ENCODE measurements around the gene MS4A3. TPM values are rescaled to one million over a fixed set of nuclear protein-coding genes. Genes with fewer than 3 reads are reported as not detected.
"Not testable (repeated sequence)": the region's sequence is repeated elsewhere in the genome, so short reads cannot be mapped to it uniquely, and the experiment has no call there.

The MS4A3 gene
- total RNA-seq, 1 donor from 2014 or later = not detected

DNA sequence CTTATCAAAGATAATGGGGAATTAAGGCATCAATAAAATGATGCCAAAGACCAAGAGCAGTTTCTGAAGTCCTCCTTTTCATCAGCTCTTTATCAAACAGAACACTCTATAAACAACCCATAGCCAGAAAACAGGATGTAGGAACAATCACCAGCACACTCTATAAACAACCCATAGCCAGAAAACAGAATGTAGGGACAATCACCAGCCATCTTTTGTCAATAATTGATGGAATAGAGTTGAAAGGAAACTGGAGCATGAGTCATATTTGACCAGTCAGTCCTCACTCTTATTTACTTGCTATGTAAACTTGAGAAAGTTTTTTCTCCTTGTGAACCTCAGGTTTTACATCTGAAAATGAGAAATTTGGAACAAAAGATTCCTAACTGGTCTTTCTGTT lies 42.0 kb downstream of the MS4A3 start:
- H3K9me3 Mint-ChIP-seq = no peaks in the 10 kb centered on the region
- TF ChIP-seq, protein P1, sequence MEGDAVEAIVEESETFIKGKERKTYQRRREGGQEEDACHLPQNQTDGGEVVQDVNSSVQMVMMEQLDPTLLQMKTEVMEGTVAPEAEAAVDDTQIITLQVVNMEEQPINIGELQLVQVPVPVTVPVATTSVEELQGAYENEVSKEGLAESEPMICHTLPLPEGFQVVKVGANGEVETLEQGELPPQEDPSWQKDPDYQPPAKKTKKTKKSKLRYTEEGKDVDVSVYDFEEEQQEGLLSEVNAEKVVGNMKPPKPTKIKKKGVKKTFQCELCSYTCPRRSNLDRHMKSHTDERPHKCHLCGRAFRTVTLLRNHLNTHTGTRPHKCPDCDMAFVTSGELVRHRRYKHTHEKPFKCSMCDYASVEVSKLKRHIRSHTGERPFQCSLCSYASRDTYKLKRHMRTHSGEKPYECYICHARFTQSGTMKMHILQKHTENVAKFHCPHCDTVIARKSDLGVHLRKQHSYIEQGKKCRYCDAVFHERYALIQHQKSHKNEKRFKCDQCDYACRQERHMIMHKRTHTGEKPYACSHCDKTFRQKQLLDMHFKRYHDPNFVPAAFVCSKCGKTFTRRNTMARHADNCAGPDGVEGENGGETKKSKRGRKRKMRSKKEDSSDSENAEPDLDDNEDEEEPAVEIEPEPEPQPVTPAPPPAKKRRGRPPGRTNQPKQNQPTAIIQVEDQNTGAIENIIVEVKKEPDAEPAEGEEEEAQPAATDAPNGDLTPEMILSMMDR (conservative IDR thresholded peaks at IDR 0.05) = no peak
- no peaks in the 10 kb centered on the region for H3K4me1 Mint-ChIP-seq
- H3K27me3 Mint-ChIP-seq (ENCODE audit: low read depth) = no peaks in the 10 kb centered on the region
- H3K36me3 Mint-ChIP-seq (ENCODE audit: low read depth) = no peaks in the 10 kb centered on the region
- H3K4me3 Mint-ChIP-seq = no peak overlapping the region
- no peak for DNase-seq (ENCODE audit: low read depth, low spot score)
- H3K27ac Mint-ChIP-seq (ENCODE audit: unreplicated experiment) = no peak overlapping the region

DNA sequence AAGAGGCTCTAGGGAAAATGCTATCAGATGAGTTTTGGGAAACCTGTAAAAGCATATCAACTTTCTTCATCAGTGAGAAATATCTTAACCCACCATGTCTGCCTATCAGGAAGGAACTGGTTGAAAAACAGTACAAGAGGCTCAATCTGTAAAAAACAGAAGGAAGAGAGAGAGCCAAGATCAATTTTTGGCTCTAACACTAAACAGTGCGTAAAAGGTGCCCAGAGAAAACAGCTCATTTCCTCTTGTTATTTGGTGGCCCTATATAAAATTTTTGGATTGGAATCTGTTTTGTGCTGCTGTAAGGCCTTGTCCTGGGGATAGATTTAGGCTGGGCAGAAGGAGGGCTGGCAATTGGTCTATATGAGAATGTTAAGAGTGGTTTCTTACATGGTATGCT lies 44.1 kb downstream of the MS4A3 start:
- H3K36me3 Mint-ChIP-seq (ENCODE audit: low read depth) = no peaks in the 10 kb centered on the region
- H3K4me3 Mint-ChIP-seq = no peak overlapping the region
- TF ChIP-seq, protein P1 (conservative IDR thresholded peaks at IDR 0.05) = no peak
- H3K9me3 Mint-ChIP-seq = no peaks in the 10 kb centered on the region
- H3K27ac Mint-ChIP-seq (ENCODE audit: unreplicated experiment) = no peak overlapping the region
- no peaks in the 10 kb centered on the region for H3K4me1 Mint-ChIP-seq
- no peak for DNase-seq (ENCODE audit: low read depth, low spot score)
- no peaks in the 10 kb centered on the region for H3K27me3 Mint-ChIP-seq (ENCODE audit: low read depth)

- H3K4me1 Mint-ChIP-seq; H3K9me3 Mint-ChIP-seq; H3K36me3 Mint-ChIP-seq (ENCODE audit: low read depth); H3K27me3 Mint-ChIP-seq (ENCODE audit: low read depth); H3K4me3 Mint-ChIP-seq; H3K27ac Mint-ChIP-seq (ENCODE audit: unreplicated experiment); DNase-seq (ENCODE audit: low read depth, low spot score): not testable (repeated sequence)
These were observed 44.9 kb downstream of the MS4A3 start for GRCh38 chr11:60101368-60101767.

GRCh38 chr11:60104471-60105115 lies 48.1 kb downstream of the MS4A3 start:
- H3K27ac Mint-ChIP-seq (ENCODE audit: unreplicated experiment); H3K36me3 Mint-ChIP-seq (ENCODE audit: low read depth); DNase-seq (ENCODE audit: low read depth, low spot score); H3K9me3 Mint-ChIP-seq; H3K27me3 Mint-ChIP-seq (ENCODE audit: low read depth); H3K4me3 Mint-ChIP-seq; H3K4me1 Mint-ChIP-seq: not testable (repeated sequence)

- not testable (repeated sequence) for DNase-seq (ENCODE audit: low read depth, low spot score); H3K36me3 Mint-ChIP-seq (ENCODE audit: low read depth); H3K4me1 Mint-ChIP-seq; H3K9me3 Mint-ChIP-seq; H3K27me3 Mint-ChIP-seq (ENCODE audit: low read depth); H3K27ac Mint-ChIP-seq (ENCODE audit: unreplicated experiment); H3K4me3 Mint-ChIP-seq
These were observed 52.2 kb downstream of the MS4A3 start for GRCh38 chr11:60108631-60109030.

DNA sequence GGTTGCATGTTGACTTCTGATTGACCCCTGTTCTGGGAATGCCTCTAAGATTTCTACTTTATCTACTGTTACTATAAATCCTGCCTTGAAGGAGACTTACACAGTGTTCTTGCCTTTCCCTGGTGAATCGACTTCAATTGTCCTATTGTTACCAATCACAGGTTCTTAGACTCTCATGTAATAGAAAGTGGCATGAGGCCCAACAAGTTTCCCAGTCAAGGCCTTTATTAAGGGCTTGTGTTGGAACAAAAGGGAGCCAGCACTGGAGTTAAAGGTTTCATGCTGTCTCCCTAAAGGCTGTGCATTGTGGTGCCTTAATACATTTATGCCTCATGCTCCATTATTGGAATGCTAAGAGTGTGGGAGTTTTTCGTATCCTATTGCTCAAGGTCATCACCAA lies 55.3 kb downstream of the MS4A3 start:
- H3K27me3 Mint-ChIP-seq (ENCODE audit: low read depth) = no peaks in the 10 kb centered on the region
- DNase-seq (ENCODE audit: low read depth, low spot score) = no peak
- H3K9me3 Mint-ChIP-seq = no peaks in the 10 kb centered on the region
- H3K4me3 Mint-ChIP-seq = no peak overlapping the region
- TF ChIP-seq, protein P1 (conservative IDR thresholded peaks at IDR 0.05) = no peak
- H3K27ac Mint-ChIP-seq (ENCODE audit: unreplicated experiment) = no peak overlapping the region
- H3K4me1 Mint-ChIP-seq = peaks cover 4% of the 10 kb centered on the region
- no peaks in the 10 kb centered on the region for H3K36me3 Mint-ChIP-seq (ENCODE audit: low read depth)

DNA sequence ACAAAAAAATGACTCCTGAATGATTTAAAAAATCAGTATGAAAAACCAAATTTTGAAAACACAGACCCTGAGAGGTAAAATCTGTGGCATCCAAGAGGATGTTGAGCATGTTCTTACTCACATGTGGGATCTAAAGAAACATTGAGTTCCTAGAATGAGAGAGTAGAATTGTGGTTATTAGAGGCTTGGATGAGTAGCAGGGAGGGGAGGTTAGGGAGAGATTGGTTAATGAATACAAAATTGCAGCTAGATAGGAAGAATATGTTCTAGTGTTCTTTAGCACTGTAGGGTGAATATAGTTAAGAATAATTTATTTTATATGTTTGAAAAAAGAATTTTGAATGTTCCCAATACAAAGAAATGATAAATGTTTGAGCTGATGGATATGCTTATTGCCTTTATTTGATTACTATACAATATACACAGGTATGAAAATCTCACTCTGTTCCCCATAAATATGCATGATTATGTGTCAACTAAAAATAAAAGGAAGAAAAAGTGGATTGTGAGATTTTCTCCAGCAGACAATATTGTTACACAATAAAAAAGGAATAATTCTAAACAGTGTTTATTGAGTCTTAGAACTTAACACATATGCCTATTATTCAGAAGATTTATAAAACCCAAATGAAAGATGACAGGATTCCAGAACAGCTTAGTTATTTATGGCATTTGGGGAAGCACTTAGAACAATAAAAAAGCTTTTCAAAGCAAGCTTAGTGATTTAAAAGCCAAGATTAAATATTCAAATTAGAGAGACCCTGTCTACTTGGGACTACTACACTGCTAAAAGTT lies 60.7 kb downstream of the MS4A3 start:
- Mint-ChIP-seq H3K4me3 (no peak overlapping the region), H3K4me1 (peaks cover 8% of the 10 kb centered on the region), H3K27ac (ENCODE audit: unreplicated experiment) (no peak overlapping the region), H3K9me3 (no peaks in the 10 kb centered on the region), H3K36me3 (ENCODE audit: low read depth) (no peaks in the 10 kb centered on the region), H3K27me3 (ENCODE audit: low read depth) (no peaks in the 10 kb centered on the region)
- no peak for DNase-seq (ENCODE audit: low read depth, low spot score)
- TF ChIP-seq, protein P1 (conservative IDR thresholded peaks at IDR 0.05) = no peak
